Adipocyte (in vitro differentiated cells): ENCODE results near the gene PRDM5.

ENCODE experiments used
- DNase-seq: peaks from one replicate; pipeline ENCODE4 v3.0.0-alpha.2; 2015; ENCODE audit warnings: low read depth
- H3K27me3 ChIP-seq: replicated peaks from 2 replicates; pipeline ENCODE4 v1.7.0; 2013; ENCODE audit warnings: mild to moderate bottlenecking, low read length, moderate library complexity; ENCODE audit not compliant: control insufficient read depth, insufficient read depth
- H3K36me3 ChIP-seq: 2 replicates; pipeline ENCODE4 v1.7.0; 2013; ENCODE audit warnings: low read length, mild to moderate bottlenecking, moderate library complexity; ENCODE audit not compliant: control insufficient read depth, insufficient read depth, severe bottlenecking
- H3K4me1 ChIP-seq: 2 replicates; pipeline ENCODE4 v1.7.0; 2013; ENCODE audit warnings: mild to moderate bottlenecking, low read length, moderate library complexity; ENCODE audit not compliant: control insufficient read depth, insufficient read depth
- H3K4me3 ChIP-seq: 2 replicates; pipeline ENCODE4 v1.7.0; 2013; ENCODE audit warnings: mild to moderate bottlenecking, low read length, moderate library complexity
- H3K9ac ChIP-seq: 2 replicates; pipeline ENCODE4 v1.7.0; 2013; ENCODE audit warnings: mild to moderate bottlenecking, low read length, moderate library complexity
- H3K9me3 ChIP-seq: 2 replicates; pipeline ENCODE4 v1.7.0; 2013; ENCODE audit warnings: mild to moderate bottlenecking, low read length, moderate library complexity; ENCODE audit not compliant: control insufficient read depth

PRDM5 gene

DNA sequence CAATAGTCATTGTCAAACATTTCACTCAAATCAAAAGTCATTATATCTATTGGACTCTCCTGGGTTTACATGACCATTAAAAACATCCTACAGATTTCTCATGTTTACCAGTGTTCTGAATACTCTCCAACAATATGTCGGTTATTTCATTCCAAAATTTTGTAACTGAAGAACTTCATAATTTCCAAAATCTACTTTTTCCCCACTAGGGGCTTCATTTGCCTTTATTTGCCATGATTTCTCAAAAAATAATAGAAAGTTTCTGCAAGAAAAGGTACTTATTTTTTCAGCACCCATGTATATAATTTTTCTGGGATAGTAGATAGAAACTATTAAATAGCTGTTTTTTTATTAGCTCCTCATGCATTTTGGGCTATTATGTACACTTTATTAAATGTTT is 49.0 kb downstream of the PRDM5 start:
- Histone ChIP-seq H3K4me1 (peaks cover 9% of the 10 kb centered on the region), H3K4me3 (no peak overlapping the region), H3K9me3 (peaks cover 1% of the 10 kb centered on the region), H3K36me3 (no peaks in the 10 kb centered on the region), H3K27me3 (no peaks in the 10 kb centered on the region), H3K9ac (no peak overlapping the region)
- DNase-seq: no peak

DNA sequence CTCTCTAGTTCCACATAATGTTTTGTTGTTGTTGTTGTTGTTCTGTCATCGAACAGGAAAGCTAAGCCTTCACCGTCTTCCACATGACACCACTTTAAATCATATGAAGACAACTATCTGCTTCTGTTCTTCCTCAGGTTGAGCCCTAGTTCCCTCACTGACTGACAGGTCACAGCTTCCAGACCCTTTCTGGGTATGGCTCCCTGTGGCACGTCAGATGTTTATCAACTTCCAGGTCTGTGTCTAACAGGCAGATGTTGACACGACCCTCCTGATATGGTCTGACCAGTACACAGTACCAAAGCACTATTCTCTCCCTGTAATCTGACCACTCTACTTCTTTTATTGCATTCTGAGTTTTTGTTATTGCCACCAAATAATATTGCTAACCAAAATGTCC is 51.4 kb downstream of the PRDM5 start:
- Histone ChIP-seq H3K9ac (no peak overlapping the region), H3K4me1 (peaks cover 9% of the 10 kb centered on the region), H3K36me3 (no peaks in the 10 kb centered on the region), H3K27me3 (no peaks in the 10 kb centered on the region), H3K9me3 (no peaks in the 10 kb centered on the region), H3K4me3 (no peak overlapping the region)
- DNase-seq: no peak

DNA sequence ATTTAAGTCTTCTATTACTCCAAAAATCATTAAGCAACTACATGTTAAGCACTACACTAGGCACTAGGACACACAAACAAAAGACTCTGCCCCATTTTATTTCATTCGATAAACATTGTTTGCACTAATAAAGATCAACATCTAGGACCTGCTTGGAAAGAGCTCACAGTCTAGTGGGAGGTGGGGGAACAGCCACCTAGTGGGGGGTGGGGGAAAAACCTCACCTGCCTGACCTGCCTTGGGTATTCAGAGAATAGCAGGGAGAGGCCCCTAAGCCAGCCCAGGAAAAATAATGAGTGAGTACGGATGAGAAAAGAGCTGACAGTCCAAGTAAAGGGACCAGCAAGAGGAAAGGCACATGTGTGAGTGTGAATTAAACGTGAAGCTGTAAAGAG is 52.2 kb downstream of the PRDM5 start:
- DNase-seq: no peak
- Histone ChIP-seq H3K4me3 (no peak overlapping the region), H3K9ac (no peak overlapping the region), H3K4me1 (peaks cover 3% of the 10 kb centered on the region), H3K27me3 (no peaks in the 10 kb centered on the region), H3K9me3 (no peaks in the 10 kb centered on the region), H3K36me3 (no peaks in the 10 kb centered on the region)

DNA sequence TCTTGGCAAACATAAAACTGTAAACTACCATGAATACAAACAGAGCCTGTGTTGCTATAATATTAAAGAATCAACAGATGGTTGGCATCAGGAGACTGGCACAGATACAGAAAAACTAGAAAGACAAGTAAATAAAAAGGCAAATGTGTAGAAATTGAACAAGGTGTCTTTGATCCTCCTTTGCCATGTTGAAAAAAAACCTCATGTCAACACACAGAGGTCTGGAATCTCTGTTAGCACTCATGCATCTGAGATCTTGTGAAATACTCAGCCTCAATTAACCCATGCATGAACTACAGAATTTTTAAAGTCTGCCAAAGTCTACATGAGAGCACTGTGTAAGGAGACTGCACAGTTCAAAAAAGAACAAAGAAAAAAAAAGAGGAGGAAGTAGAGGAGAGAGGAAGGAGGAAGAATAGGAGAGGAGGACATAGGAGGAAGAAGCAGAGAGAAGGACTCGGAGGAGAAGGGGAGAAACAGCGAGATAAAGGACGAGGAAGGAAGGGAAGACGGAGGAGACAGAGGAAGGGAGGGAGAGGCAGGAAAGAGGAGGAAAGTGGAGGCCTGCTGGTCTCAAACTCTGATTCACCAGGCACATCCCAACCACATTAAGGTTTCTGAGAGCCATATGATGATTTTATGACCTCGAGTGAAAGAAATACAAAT is 52.8 kb downstream of the PRDM5 start:
- DNase-seq: peak; percentile 54
- H3K9me3 ChIP-seq: no peaks in the 10 kb centered on the region
- H3K27me3 ChIP-seq: no peaks in the 10 kb centered on the region
- H3K9ac ChIP-seq: no peak overlapping the region
- H3K36me3 ChIP-seq: no peaks in the 10 kb centered on the region
- H3K4me1 ChIP-seq: no peaks in the 10 kb centered on the region
- H3K4me3 ChIP-seq: no peak overlapping the region

DNA sequence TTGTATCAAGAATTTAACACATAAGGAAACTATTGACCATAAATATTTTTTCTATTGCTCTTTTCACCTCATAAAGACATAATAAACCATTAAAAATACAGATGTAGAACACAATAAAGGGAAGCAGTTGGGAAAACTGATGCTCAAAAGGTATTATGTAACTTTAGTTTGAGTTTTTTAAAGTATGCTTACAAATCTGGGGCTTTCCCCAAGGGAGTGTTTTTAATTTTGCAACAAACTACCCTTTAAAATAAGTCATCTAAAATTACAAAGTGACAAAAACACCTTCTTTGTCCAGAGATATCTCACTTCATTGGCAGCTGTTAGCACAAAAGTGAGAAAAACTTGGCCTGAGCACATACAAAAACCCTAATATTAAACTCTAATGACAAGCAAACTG is 55.0 kb downstream of the PRDM5 start:
- no peak for DNase-seq
- Histone ChIP-seq H3K9ac (no peak overlapping the region), H3K9me3 (no peaks in the 10 kb centered on the region), H3K4me3 (no peak overlapping the region), H3K4me1 (no peaks in the 10 kb centered on the region), H3K27me3 (no peaks in the 10 kb centered on the region), H3K36me3 (no peaks in the 10 kb centered on the region)

DNA sequence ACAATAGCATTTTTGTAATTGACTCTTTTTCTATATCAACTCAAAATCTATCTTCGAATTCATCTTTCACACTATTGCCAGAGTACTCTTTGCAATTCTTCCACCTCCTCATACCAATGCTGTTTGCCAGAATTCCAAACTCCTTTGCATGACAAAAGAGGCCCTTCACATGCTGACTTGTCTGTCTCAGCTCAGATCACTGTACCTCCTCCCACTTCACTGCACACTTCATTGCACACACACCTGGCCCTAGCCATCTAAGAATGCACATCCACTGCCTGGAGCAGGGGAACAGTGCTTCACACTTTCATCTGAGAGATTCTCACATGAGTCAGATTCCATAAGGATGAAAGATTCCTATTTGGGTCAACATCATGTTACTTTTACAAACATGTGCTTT is 56.5 kb downstream of the PRDM5 start:
- Histone ChIP-seq H3K9ac (no peak overlapping the region), H3K4me1 (no peaks in the 10 kb centered on the region), H3K27me3 (no peaks in the 10 kb centered on the region), H3K9me3 (no peaks in the 10 kb centered on the region), H3K4me3 (no peak overlapping the region), H3K36me3 (no peaks in the 10 kb centered on the region)
- DNase-seq: peak; percentile 23

DNA sequence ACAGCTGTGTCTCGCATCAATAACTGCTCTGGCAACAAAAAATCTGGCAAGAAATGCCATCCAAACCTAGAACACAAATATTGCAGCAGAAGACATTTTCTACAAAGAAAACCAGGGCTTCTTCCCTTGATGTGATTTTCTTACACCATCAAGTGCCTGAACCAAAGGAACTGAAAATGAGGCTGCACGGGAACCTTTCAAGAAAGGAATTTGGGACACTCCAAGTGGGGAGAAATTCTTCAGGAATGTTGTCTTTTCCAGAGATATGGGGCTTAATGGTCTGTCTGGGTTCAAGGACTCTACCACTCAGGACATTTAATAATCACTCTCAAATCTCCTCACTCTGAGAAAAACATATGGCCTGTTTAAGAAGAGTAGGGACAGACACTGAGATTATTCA is 57.6 kb downstream of the PRDM5 start:
- no peaks in the 10 kb centered on the region for H3K9me3 ChIP-seq
- DNase-seq: no peak

DNA sequence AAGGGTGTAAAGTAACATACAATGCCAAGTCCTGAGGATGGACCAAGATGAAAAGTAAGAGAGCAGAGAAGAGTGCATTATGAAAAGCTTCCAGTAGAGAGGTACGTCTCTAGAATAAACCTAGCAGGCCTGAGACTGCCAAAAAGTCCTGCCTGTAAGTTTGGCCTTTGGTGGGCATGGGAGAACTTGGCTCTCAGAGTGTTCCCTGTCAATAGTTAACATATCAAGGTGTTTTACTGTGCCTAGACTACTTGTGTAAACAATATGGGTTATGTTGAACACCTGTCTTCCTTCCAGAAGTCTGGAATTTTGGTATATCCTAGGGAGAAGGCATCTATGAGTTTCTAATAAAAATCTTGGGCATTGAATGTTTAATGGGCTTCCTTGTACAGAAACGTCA is 60.1 kb downstream of the PRDM5 start:
- H3K27me3 ChIP-seq: no peaks in the 10 kb centered on the region
- no peak overlapping the region for H3K4me3 ChIP-seq
- peaks cover 1% of the 10 kb centered on the region for H3K4me1 ChIP-seq
- no peak overlapping the region for H3K9ac ChIP-seq
- H3K36me3 ChIP-seq: no peaks in the 10 kb centered on the region
- no peaks in the 10 kb centered on the region for H3K9me3 ChIP-seq
- no peak for DNase-seq

More for the DNA sequence above, 57.6 kb downstream of the PRDM5 start:
- no peak overlapping the region for H3K4me3 ChIP-seq
- no peak overlapping the region for H3K9ac ChIP-seq
- no peaks in the 10 kb centered on the region for H3K27me3 ChIP-seq
- no peaks in the 10 kb centered on the region for H3K4me1 ChIP-seq
- no peaks in the 10 kb centered on the region for H3K36me3 ChIP-seq

DNA sequence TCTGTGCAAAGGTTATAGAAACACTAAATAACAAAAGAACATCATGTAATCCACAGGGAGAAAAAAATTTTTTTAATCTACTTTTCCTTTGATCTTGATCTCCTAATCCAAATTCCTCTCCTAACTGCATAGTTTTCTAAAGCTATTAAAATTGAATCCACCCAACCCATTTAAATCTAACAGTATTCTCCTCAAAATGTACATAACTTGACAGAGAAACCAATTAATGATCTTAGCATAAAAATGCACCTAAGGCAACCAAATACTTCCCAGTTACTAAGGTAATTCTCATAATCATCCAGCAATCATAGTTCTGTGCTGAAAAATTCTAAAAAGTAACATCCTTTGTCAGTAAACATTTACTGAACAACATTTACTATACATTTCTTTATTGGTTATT is 60.7 kb downstream of the PRDM5 start:
- Histone ChIP-seq H3K4me1 (peaks cover 6% of the 10 kb centered on the region), H3K9ac (no peak overlapping the region), H3K27me3 (no peaks in the 10 kb centered on the region), H3K36me3 (no peaks in the 10 kb centered on the region), H3K9me3 (no peaks in the 10 kb centered on the region), H3K4me3 (no peak overlapping the region)
- DNase-seq: no peak

DNA sequence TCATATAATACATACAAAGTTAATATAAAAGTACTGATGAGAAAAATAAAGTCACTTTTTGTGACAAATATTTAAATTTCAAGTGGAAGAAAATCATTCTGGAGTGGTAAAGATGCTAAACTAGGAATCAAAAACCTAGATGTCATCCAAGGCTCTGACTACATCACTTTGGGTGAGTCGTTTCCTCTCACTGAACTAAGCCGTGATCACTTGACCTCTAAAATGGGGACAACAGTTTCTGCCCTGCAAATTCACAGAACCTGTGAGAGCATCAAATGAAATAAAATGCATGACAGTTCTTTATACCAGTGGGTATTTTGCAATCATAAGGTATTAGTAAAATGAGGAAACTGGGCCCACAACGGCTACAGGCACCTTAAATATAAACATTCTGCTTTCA is 63.8 kb downstream of the PRDM5 start:
- no peaks in the 10 kb centered on the region for H3K36me3 ChIP-seq
- peak; percentile 37 for DNase-seq
- no peak overlapping the region for H3K9ac ChIP-seq
- H3K9me3 ChIP-seq: no peaks in the 10 kb centered on the region
- H3K27me3 ChIP-seq: no peaks in the 10 kb centered on the region
- peaks cover 9% of the 10 kb centered on the region for H3K4me1 ChIP-seq
- no peak overlapping the region for H3K4me3 ChIP-seq

DNA sequence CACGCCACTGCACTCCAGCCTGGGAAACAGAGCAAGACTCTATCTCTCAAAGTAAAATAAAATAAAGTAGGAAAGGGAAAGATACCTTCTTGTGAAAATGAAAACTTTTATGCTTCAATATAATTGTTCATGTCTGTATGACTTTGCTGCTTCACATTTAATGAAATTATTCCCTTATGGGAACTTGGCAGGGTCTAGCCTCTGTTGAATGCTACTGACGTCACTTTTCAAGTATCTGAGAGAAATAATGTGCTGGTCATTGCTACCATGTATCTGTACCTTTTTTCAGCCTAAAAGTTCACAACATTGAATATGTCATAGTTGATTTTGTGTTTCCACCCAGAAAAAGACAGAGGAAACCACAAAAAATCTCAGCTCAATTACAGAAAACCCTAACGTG is 65.2 kb downstream of the PRDM5 start:
- H3K27me3 ChIP-seq: no peaks in the 10 kb centered on the region
- H3K9me3 ChIP-seq: no peaks in the 10 kb centered on the region
- peak; percentile 70 for DNase-seq
- H3K36me3 ChIP-seq: no peaks in the 10 kb centered on the region
- H3K9ac ChIP-seq: no peak overlapping the region
- H3K4me3 ChIP-seq: no peak overlapping the region
- H3K4me1 ChIP-seq: peaks cover 19% of the 10 kb centered on the region

DNA sequence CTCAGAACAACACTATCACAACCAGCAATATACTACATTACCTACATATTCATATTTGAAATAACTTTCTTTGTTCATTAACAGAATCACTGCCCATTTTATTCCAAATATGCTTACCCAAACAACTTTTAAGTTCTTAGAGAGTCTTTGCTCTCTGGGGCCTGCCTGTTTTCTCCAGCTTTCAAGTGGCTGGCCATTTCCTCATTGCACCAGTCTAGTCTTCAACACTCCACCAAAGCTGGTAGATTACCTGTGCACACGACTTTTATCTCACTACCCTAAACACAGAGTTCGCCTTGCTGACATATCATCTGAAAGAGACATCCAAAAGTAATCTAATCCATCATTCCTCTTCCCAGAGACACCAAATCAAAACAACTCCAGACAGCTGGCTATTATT is 66.2 kb downstream of the PRDM5 start:
- no peak overlapping the region for H3K4me3 ChIP-seq
- DNase-seq: no peak
- H3K4me1 ChIP-seq: peaks cover 19% of the 10 kb centered on the region
- H3K9me3 ChIP-seq: no peaks in the 10 kb centered on the region
- no peaks in the 10 kb centered on the region for H3K27me3 ChIP-seq
- H3K9ac ChIP-seq: no peak overlapping the region
- H3K36me3 ChIP-seq: no peaks in the 10 kb centered on the region
